ENCODE data around the gene TMEM131L.
"Not testable (repeated sequence)": the region's sequence is repeated elsewhere in the genome, so short reads cannot be mapped to it uniquely, and the experiment has no call there.

The TMEM131L gene

DNA sequence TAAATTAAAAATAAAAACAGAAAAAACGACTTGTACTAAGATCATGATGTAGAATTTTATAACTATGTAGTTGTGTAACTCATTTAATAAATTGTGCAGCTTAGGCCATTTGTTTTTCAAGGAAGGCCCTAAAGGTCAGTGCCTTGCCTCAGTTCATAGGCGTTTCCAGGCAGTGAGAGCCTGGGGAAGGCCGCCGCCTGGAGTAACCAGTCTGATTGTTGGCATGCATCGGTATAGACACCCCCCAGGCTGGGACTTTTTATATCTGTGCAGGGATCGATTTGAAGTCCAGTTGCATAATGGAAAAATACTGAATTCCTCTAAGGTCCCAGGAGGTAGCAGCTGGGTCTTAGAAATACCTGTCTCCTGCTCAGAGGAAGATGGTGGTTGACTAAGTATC, 77.2 kb downstream of the TMEM131L start:
- no peak for DNase-seq

DNA sequence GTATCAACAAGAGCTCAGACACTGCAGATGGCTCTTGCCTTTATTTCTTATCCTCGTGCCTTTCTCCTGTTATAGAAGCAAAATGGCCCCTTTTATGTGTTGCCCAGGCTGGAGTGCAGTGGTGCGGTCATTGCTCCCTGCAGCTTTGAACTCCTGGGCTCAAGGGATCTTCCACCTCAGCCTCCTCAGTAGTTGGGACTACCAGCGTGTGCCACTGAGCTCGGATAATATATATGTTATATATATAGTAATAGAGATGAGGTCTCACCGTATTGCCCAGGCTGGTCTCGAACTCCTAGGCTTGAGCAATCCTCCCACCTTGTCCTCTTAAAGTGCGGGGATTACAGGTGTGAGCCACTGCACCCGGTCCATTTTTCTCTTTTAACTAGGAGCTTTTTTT, 79.7 kb downstream of the TMEM131L start:
- DNase-seq: no peak

DNA sequence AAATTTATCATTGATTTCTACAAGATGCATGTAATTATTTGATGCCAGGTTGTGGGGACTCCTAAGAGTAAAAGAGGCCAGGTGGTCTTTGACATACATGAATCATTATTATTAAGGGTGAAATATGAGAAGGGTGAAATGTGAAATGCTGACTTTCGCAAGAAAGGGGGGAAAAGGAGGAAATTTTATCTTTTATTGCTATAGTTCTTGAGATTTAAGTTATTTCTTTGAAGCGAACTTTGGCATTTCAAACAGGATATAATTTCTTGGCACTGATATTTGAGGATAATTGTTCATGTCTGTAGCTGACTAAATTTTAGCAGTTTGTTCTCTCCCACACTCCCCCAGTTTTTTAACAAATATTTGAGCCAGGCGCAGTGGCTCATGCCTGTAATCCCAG, 80.1 kb downstream of the TMEM131L start:
- DNase-seq: no peak

DNA sequence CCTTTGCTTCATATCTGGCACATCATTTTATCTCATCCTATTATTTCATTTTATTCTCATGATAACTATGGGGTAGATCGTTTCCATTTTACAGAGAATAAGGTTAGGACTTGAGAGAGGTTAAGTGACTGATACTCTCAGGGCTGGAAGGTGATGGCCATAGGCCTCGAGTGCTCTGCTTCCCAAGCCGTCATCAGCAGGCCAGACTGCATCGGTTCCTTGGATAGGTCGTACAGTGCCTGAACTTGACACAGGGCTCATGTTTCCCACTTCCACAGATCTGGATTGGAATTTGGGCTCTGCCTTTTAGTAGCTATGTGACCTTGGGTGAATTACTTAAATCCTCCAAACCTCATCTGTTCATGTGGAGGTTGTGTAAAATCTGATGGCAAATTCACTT, 81.4 kb downstream of the TMEM131L start:
- no peak for DNase-seq

DNA sequence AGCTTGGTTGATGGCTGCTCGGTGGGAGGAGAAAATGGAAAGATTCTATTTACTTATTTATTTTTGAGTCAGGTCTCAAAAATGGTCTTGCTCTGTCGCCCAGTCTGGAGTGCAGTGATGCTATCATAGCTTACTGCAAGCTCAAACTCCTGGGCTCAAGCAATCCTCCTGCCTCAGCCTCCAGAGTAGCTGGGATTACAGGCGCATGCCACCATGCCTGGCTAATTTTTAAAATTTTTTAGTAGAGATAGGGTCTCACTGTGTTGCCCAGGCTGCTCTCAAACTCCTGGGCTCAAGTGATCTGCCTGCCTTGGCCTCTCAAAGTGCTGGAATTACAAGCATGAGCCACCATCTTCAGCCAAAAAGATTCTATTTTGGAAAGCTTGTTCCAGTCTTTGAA, 82.7 kb downstream of the TMEM131L start:
- not testable (repeated sequence) for DNase-seq

DNA sequence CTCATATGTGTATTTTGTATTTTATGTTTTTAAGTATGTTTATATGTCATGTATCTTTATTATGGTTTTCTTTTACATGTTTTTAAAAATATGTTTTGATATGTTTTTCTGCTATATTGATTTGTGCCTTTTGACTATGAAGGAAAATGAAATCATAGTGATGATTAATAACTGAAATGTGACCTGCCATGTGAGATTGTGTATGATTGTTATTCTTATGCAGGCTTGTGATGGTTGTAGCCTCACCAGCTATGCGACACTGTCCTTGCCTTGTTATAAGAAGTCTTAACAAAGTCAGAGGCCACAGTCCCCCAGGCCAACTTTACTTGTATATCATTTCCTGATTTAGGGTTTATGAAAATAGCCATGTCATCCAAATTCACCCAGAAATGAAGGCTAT, 83.2 kb downstream of the TMEM131L start:
- DNase-seq: no peak

DNA sequence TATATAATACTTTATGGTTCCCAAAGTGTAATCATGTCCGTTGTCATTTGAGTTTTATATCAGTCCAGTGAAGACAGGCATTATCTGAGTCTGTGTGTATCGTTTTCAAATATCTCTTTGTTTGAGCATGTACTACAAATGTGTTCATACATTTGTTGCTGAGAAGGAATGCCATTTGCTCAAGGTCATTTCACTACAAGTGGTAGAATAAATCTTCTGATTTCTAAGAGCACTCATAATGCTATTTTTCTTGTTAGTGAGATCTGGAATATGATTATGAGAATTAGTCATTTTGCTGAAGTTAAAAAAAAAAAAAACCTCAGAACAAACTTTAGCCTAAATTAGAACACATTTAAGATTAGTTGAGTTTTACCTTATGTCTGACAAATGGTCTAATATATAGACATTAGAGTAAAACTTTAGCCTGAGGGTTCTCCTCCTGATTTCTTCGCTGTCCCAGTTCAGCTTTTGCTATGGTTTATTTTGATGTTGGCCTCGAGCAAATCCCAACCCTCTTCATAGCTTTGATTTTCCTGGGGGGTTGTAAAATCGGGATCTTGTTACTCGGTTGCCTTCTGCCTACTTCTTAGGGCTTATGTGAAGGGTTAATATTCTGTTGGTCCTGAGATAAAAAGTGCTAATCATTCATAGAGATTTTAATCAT, 87.1 kb downstream of the TMEM131L start:
- no peak for DNase-seq

DNA sequence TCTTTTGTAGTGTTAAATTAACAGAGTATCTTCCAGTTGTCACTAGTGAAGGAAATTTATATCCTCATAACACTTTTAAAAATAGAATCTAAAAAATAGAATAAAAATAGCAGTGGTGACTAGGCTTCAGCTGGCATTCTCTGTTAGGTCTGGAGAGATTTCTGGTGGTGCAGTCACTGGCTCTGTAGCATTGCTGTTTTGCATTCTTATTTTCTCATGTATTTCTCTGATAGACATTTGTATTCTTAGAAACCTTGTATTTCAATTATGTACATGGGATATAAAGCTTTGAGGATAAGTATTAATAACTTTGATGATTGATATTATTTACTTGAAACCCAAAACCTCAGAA, 87.6 kb downstream of the TMEM131L start:
- no peak for DNase-seq

DNA sequence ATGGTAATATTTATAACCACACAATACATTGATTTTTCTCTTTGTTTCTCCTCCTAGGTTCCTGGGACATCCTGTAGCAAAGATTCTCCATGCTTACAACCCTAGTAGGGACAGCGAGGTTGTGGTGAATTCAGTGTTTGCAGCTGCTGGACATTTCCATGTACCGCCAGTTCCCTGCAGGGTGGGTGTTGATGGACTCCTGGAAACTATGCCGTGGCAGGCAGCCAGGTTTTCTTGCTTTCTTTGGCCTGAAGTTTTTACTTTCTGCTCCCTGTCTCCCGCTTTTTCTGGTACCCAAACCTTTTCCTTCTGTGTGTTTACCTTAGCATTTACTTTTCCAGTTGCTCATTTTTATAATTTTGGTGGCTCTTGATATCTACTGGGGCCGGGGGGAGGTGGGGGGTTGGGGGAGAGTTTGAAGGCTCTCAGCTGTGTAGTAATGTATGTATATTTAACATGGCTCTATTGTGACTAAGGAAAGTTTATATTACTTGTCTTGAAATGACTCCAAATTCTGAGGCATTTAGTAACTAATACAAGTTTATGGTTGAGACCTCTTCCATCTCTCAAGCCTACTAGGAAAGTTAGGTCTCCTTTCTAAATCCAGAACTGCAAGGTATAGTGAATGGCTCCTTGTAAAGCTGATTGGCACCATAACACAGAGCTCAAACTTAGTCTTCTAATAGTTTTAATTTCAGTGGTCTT, 89.7 kb downstream of the TMEM131L start:
- DNase-seq: peak; percentile 9

DNA sequence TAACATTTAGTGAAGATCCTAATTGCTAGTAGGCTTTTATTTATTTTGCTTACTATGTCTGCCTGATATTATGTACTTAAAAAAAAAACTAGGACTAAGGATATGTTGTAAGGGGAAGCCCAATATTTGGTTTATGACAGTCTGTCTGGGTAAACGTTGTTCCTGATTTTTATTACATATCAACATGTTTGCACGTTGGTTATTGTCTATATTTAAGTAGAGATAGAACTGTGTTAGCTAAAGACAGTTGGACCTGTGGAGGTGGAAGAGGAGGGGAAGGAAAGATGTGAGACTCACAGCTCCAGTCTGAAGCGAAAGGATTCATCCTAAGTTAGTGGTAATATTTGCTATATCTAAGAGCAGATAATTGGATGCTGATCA, 90.3 kb downstream of the TMEM131L start:
- no peak for DNase-seq

DNA sequence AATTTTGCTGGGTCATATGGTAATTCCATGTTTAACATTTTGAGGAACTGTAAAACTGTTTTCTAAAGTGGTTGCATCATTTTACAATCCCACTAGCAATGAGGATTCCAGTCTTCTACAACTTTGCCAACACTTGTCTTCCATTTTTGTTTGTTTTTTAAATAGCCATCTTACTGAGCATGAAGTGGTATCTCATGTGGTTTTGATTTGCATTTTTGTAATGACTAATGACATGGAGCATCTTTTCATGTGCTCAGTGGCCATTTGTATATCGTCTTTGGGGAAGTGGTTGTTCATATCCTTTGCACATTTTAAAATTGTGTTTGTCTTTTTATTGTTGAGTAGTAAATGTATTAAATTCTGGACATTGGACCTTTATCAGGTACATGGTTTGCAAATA, 94.7 kb downstream of the TMEM131L start:
- no peak for DNase-seq

DNA sequence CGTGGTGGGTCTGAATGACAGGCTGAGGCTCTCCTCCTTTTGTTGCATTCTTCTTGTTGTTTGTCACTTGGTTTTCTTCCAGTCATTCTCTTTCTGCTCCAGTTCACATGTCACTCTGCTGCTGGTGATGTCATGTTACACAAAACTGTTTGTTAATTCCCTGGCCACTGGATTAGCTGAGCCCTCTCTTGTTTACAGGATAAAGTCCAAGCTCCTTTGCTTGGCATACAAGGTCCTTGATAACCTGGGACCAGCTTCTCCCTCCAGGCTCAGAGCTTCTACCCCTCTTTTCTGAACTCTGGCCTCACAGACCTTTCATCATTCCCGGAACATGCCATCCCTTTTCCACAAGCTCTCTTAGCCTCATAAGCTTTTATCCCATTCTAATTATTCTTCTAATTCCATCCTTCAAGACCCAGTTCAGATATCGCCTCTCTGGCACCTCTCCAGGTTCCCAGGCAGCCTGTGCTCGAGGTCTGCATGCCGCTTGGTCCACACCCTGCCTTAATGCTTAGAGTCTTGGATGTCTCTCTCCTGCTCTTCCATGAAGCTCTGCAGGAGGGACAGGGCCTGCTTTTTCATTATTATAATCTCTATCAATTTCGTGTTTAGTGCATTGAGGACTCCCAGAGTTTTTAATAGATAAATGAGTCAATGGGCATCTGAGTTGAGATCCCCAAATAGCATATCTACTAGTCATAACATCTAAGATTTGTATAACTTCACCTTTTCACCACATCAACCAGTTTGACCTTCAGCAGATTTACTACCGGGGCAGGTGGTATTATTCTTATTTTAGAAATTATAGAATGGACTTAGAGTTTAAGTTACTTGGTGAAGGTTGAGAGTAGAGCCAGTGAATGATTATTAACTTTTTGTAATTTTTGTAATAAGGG, 98.7 kb downstream of the TMEM131L start:
- no peak for DNase-seq

DNA sequence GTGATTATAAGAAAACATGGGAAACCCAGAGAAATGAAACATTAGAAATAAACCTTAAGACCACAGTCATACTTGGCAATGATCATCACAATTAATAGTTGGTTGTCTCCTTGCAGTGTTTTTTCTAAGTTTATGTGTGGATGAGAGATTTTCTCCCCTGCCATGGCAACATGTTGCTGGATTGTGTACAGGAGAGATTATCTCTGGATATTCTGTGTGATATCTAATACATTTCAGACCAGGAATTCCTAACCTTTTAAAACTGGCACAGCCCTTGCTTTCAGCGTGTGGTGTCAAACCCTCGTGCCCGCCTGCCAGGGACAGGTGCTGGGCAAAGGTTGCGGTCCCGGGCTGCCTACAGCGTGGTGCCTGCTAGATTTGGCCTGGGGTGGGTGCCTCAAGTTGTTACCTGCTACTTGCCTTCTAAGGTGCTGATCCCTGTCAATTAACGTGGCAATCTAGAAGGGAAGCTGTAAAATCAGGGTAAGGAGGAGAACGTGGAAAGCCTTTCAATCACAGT, 100.5 kb downstream of the TMEM131L start:
- no peak for DNase-seq

DNA sequence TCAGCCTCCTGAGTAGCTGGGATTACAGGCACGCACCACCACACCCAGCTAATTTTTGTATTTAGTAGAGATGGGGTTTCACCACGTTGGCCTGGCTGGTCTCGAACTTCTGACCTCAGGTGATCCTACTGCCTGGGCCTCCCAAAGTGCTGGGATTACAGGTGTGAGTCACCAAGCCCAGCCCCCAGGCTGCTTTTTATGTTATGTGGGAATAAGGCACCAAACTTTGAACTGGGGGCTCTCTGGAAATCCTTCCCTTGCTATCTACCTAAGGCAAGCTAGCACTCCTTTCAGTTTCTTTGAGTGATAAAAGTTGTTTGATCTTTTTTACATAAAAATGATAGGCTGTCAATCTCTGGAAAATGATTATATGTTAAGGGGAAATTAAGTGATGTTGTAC, 101.5 kb downstream of the TMEM131L start:
- not testable (repeated sequence) for DNase-seq

DNA sequence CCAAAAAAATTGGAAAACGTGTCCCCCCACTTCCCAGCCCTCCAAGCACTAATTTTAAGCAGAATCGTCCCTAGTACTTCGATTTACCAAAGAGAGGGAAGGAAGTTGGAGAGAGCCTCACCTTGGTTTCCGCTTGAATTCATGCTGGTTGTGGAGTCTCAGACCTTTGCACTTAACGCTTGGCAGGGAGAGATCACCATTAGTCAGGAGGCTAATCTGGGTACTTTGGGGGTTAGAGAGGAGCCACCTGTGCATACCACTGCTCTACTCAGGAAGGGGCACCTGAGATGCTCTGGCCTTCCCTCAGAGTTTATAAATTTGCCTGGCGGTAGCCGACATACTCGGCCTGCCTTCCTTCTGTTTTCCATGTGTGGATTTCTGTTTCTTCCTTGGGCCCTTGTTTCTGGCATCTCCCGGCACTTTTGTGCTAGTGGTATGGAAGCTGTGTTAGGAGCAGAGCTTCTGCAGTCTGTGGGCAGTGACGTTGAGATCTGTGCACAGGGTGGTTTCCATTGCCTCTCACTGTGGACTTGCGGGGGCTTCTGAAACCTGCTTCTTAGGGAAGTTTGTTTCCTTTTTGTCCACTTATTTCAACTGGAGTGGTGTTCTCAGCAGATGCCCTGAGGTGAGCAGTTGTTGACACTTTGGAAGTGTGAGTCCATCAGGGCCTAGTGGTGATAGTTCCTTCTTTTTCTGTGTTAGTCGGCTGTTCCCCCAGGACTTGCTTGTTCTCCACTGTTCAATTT, 104.2 kb downstream of the TMEM131L start:
- DNase-seq: no peak

DNA sequence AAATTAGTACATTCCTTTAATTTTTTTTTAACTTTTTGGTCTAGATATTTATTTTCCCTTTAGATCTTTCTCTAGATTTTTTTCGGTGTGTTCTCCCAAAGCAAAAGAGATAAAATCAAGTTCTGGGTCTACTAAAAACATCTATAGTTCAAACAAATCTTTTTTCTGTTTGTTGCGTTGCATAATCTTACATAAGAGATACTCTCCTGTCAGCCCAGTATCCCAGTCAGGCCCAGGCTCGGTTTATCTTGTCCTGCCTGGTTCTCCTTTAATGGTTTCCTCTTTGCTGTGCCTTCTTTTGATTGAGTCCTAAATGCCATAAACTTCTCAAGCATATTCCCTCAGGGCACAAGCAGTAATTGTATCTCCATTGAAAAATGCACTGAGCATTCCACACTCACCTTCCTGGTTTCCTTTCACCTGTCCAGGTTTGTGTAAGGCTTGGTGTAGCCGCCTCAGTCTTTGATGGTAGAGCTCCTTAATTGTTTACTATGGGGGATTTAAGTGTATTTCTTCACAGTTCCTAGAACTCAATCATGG, 104.9 kb downstream of the TMEM131L start:
- DNase-seq: no peak

DNA sequence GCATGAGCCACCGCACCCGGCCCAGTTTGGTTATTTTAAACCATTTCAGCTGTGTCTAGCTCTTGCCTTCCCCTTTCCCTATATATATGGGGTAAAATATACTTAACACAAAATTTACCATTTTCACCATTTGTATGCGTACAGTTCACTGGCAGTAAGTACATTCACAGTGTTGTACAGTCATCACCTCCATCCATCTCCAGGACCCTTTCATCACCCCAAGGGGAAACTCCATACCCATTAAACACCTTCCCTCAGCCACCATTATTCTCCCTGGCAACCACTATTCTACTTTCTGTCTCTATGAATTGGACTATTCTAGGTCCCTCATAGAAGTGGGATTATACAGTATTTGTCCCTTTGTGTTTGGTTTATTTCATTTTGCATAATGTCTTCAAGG, 106.4 kb downstream of the TMEM131L start:
- DNase-seq: no peak

DNA sequence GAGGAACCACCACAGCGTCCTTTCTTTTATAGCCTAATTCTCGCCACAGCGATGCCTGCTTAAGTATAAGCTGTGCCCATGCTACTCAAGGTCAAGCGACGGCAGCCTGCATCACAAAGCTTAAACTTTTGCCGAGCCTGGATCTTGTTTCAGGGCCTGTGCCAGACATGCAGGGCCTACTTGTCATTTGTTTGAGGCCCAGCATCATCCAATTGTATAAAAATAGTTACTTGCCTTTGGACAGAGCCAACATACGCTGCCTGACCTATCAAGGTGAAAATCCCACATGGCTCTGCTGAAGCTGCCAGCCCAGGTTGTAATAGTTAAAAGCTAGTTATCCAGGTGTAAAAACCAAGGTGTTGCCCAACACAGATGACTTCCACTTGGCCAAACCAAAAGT, 107.1 kb downstream of the TMEM131L start:
- DNase-seq: no peak

DNA sequence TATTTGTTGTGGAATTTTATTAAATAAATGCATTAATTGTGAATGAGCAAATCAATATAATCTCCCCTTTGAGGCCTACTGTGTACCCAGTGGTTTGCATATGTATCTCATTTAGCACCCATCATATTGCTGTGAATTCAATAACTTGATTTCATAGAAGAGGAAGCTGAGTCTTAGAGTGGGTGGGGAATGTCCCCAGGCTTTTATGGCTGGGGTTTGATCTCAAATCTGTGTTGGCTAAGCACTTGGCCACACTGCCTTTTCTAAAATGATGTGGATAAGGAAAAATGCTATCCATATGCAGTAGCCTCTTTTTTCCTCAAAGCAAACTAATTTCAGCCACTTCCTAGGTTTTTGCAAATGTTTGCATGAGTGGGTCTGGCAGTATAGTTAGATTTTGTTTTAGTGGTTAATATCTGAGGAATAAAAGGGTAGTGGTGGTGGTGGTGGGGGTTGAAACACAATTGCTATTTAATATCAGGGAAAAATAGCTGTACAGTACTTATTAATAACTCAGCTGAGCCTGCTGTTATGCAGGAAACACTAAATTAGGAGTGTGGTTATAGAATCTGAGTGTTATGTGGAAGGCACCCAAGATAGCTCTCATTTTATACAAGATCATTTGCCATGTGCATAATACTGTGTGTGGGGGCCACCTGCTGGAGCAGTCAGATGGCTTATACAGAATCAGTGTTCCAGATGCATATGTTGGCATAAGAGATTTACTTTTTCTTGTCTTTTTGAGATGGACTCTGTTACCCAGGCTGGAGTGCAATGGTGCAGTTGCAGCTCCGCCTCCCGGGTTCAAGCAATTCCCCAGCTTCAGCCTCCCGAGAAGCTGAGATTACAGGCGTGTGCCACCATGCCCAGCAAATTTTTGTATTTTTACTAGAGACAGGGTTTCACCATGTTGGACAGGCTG, 108.0 kb downstream of the TMEM131L start:
- peak; percentile 41 for DNase-seq

DNA sequence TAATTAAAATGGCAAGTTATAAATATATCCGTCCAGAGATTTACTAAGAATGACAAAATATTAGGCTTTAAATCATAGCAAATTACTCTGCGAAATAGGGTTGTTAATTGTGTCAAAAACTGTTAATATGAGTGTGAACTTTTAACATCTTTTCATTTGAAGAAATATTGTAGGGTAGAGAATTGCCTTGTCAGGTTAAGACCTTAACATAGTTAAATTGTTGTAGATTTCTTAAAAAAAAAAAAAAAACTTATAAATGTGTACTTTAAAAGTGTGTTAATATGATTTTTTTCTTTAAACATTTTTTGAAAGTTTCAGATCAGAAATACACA, 110.2 kb downstream of the TMEM131L start:
- DNase-seq: no peak

DNA sequence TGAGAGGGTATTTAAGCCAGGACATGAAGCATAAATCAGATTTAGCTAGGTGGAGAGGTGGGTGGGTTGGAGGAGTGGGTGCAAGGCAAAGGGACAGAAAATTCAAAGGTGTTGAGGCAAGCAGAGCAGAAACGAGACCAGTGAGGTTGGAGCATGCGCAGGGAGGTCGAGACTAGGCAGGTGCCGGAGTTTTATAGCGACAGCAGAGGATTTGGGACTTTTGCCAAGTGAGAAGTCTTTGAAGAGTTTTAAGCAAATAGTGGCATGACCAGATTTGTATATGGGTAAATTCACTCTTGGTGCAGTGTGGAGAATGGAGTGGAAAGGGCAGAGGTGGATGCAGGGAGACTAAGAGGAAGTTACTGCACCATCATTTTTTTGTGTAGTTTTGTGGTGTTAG, 110.9 kb downstream of the TMEM131L start:
- no peak for DNase-seq

DNA sequence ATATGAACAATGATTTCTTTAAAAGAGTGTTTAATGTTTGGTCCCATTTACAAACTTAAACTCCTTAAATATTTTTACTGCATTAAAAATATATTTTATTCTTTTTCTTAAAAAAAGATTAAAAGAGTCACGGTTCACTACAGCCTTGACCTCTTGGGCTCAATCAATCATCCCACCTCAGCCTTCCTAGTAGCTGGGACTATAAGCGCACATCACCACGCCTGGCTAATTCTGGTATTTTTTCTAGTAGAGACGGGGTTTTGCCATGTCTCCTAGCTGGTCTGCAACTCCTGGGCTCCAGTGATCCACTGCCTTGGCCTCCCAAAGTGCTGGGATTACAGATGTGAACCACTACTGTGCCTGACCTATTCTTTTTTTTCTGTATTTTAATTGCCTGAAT, 113.2 kb downstream of the TMEM131L start:
- peak; percentile 3 for DNase-seq
